ENCODE data around the gene RAB37. TPM values are rescaled to one million over a fixed set of nuclear protein-coding genes. Genes with fewer than 3 reads are reported as not detected.
A peak's percentile ranks its signal among the peaks of the same experiment; 100 is the strongest.

RAB37 gene
- total and polyA plus RNA-seq, 4 donors: 2.5 to 6.9 (median 4.3) TPM

DNA sequence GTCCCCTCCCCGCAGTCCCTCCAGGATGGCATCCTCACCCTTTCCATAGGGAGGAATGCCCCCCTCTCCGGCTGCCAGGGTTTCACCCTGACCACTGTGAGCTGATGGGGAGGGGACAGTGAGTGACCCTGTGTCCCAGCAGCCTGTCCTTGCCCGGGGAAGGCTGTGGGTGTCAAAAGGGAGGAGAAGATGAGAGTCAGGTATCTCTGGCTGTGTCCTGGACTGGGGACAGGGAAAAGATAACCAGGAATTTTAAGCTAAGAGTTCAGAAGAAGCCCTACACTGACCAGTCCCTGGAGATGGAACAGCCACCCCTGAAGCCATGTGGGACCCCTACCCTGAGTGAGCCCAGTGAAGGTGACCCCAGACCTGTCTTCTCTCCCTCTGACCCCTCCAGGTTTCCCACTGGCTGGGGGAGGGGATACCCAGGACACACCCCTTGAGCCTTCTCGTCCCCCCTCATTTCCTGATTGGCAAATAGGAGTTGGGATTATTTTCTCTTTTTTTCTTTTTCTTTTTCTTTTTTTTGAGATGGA is 27.8 kb downstream of the RAB37 start:
- Histone ChIP-seq H3K9me3 (ENCODE audit: control insufficient read depth, insufficient read depth, low read length) (no peaks in the 10 kb centered on the region), H3K36me3 (ENCODE audit: control insufficient read depth, insufficient read depth, low read length) (peaks cover 38% of the 10 kb centered on the region), H3K27me3 (ENCODE audit: control insufficient read depth, insufficient read depth, low read length) (no peaks in the 10 kb centered on the region), H3K27ac (ENCODE audit: low read depth, low read length) (peak overlapping the region; percentile 78), H3K4me3 (ENCODE audit: low read depth, low read length) (no peak overlapping the region), H3K4me1 (ENCODE audit: control insufficient read depth, insufficient read depth, low read length) (peaks cover 89% of the 10 kb centered on the region)
- 17% methylated on average over 1 of the region's 4 CpGs for WGBS (ENCODE audit: insufficient coverage)
- DNase-seq (ENCODE audit: low read depth in 4 of 6, low spot score in 6 of 6): no peak

GRCh38 chr17:74766413-74766812 is 29.4 kb downstream of the RAB37 start:
- H3K27ac ChIP-seq (ENCODE audit: low read depth, low read length): peak overlapping the region; percentile 91
- no peak overlapping the region for H3K4me3 ChIP-seq (ENCODE audit: low read depth, low read length)
- no peaks in the 10 kb centered on the region for H3K9me3 ChIP-seq (ENCODE audit: control insufficient read depth, insufficient read depth, low read length)
- DNase-seq (ENCODE audit: low read depth in 4 of 6, low spot score in 6 of 6): no peak
- peaks cover 54% of the 10 kb centered on the region for H3K36me3 ChIP-seq (ENCODE audit: control insufficient read depth, insufficient read depth, low read length)
- H3K4me1 ChIP-seq (ENCODE audit: control insufficient read depth, insufficient read depth, low read length): peaks cover 78% of the 10 kb centered on the region
- H3K27me3 ChIP-seq (ENCODE audit: control insufficient read depth, insufficient read depth, low read length): no peaks in the 10 kb centered on the region
- no CpG with 5 or more reads among the region's 2 CpGs for WGBS (ENCODE audit: insufficient coverage)

- DNase-seq (ENCODE audit: low read depth in 4 of 6, low spot score in 6 of 6): peak in 4 of 6 donors; percentile 64 to 94 (median 82)
- Histone ChIP-seq H3K4me3 (ENCODE audit: low read depth, low read length) (no peak overlapping the region), H3K4me1 (ENCODE audit: control insufficient read depth, insufficient read depth, low read length) (peaks cover 71% of the 10 kb centered on the region), H3K27ac (ENCODE audit: low read depth, low read length) (peak overlapping the region; percentile 91), H3K9me3 (ENCODE audit: control insufficient read depth, insufficient read depth, low read length) (no peaks in the 10 kb centered on the region), H3K36me3 (ENCODE audit: control insufficient read depth, insufficient read depth, low read length) (peaks cover 58% of the 10 kb centered on the region), H3K27me3 (ENCODE audit: control insufficient read depth, insufficient read depth, low read length) (no peaks in the 10 kb centered on the region)
- WGBS (ENCODE audit: insufficient coverage): 31% methylated on average over 8 of the region's 10 CpGs
Observed at GRCh38 chr17:74767111-74767516, 30.1 kb downstream of the RAB37 start.

- 65% methylated on average over 15 of the region's 17 CpGs for WGBS (ENCODE audit: insufficient coverage)
- Histone ChIP-seq H3K4me3 (ENCODE audit: low read depth, low read length) (no peak overlapping the region), H3K9me3 (ENCODE audit: control insufficient read depth, insufficient read depth, low read length) (no peaks in the 10 kb centered on the region), H3K27me3 (ENCODE audit: control insufficient read depth, insufficient read depth, low read length) (no peaks in the 10 kb centered on the region), H3K27ac (ENCODE audit: low read depth, low read length) (peak overlapping the region; percentile 91), H3K36me3 (ENCODE audit: control insufficient read depth, insufficient read depth, low read length) (peaks cover 69% of the 10 kb centered on the region), H3K4me1 (ENCODE audit: control insufficient read depth, insufficient read depth, low read length) (peaks cover 60% of the 10 kb centered on the region)
- DNase-seq (ENCODE audit: low read depth in 4 of 6, low spot score in 6 of 6): no peak
Observed at GRCh38 chr17:74768069-74768762, 31.2 kb downstream of the RAB37 start.

GRCh38 chr17:74768763-74769114 is 31.7 kb downstream of the RAB37 start:
- peaks cover 55% of the 10 kb centered on the region for H3K4me1 ChIP-seq (ENCODE audit: control insufficient read depth, insufficient read depth, low read length)
- DNase-seq (ENCODE audit: low read depth in 4 of 6, low spot score in 6 of 6): no peak
- no peaks in the 10 kb centered on the region for H3K9me3 ChIP-seq (ENCODE audit: control insufficient read depth, insufficient read depth, low read length)
- H3K36me3 ChIP-seq (ENCODE audit: control insufficient read depth, insufficient read depth, low read length): peaks cover 70% of the 10 kb centered on the region
- H3K27ac ChIP-seq (ENCODE audit: low read depth, low read length): peak overlapping the region; percentile 91
- WGBS (ENCODE audit: insufficient coverage): 75% methylated on average over 7 of the region's 7 CpGs
- H3K27me3 ChIP-seq (ENCODE audit: control insufficient read depth, insufficient read depth, low read length): no peaks in the 10 kb centered on the region
- no peak overlapping the region for H3K4me3 ChIP-seq (ENCODE audit: low read depth, low read length)

- Histone ChIP-seq H3K27me3 (ENCODE audit: control insufficient read depth, insufficient read depth, low read length) (no peaks in the 10 kb centered on the region), H3K4me1 (ENCODE audit: control insufficient read depth, insufficient read depth, low read length) (peaks cover 48% of the 10 kb centered on the region), H3K27ac (ENCODE audit: low read depth, low read length) (no peak overlapping the region), H3K36me3 (ENCODE audit: control insufficient read depth, insufficient read depth, low read length) (peaks cover 70% of the 10 kb centered on the region), H3K9me3 (ENCODE audit: control insufficient read depth, insufficient read depth, low read length) (no peaks in the 10 kb centered on the region), H3K4me3 (ENCODE audit: low read depth, low read length) (no peak overlapping the region)
- 69% methylated on average over 5 of the region's 6 CpGs for WGBS (ENCODE audit: insufficient coverage)
- DNase-seq (ENCODE audit: low read depth in 4 of 6, low spot score in 6 of 6): no peak
Observed at GRCh38 chr17:74769266-74769855, 32.3 kb downstream of the RAB37 start.

- 83% methylated on average over 3 of the region's 5 CpGs for WGBS (ENCODE audit: insufficient coverage)
- Histone ChIP-seq H3K27ac (ENCODE audit: low read depth, low read length) (no peak overlapping the region), H3K4me1 (ENCODE audit: control insufficient read depth, insufficient read depth, low read length) (peaks cover 43% of the 10 kb centered on the region), H3K27me3 (ENCODE audit: control insufficient read depth, insufficient read depth, low read length) (no peaks in the 10 kb centered on the region), H3K4me3 (ENCODE audit: low read depth, low read length) (no peak overlapping the region), H3K36me3 (ENCODE audit: control insufficient read depth, insufficient read depth, low read length) (peaks cover 64% of the 10 kb centered on the region), H3K9me3 (ENCODE audit: control insufficient read depth, insufficient read depth, low read length) (no peaks in the 10 kb centered on the region)
- DNase-seq (ENCODE audit: low read depth in 4 of 6, low spot score in 6 of 6): no peak
Observed at GRCh38 chr17:74769856-74770497, 32.9 kb downstream of the RAB37 start.

- no peaks in the 10 kb centered on the region for H3K9me3 ChIP-seq (ENCODE audit: control insufficient read depth, insufficient read depth, low read length)
- no peak overlapping the region for H3K4me3 ChIP-seq (ENCODE audit: low read depth, low read length)
- H3K4me1 ChIP-seq (ENCODE audit: control insufficient read depth, insufficient read depth, low read length): peaks cover 46% of the 10 kb centered on the region
- no peak overlapping the region for H3K27ac ChIP-seq (ENCODE audit: low read depth, low read length)
- no peaks in the 10 kb centered on the region for H3K27me3 ChIP-seq (ENCODE audit: control insufficient read depth, insufficient read depth, low read length)
- peaks cover 61% of the 10 kb centered on the region for H3K36me3 ChIP-seq (ENCODE audit: control insufficient read depth, insufficient read depth, low read length)
- WGBS (ENCODE audit: insufficient coverage): 60% methylated on average over 16 of the region's 16 CpGs
- DNase-seq (ENCODE audit: low read depth in 4 of 6, low spot score in 6 of 6): peak in 1 of 6 donors; percentile 60
Observed at GRCh38 chr17:74770498-74771318, 33.7 kb downstream of the RAB37 start.

DNA sequence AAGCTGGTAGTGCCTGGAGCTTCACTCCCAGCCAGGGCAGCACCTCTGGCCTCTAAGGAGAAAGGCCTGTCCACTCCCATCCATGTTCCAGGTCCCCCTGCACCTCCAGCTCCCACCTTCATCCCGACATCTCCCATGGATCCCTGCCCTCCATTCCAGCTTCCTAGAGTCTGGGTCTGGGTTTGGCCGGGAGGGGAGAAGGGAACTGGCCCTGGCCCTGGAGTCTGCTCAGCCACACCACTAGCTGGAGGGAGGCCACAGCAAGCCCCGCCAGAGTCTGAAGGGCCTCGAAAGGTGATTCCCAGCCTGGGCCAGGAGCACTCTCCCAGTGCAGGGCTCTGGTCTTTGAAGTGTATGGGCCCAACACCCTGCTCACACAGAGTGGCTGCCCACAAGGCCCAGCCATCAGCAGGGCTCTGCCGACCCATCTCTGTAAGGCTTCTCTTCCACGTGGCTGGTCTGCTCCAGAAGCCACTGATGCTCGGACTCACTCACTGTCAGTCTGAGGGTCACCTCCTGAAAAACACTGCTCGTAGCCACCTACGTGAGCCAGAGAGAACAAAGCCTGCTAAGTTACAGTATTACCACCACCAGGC is 34.4 kb downstream of the RAB37 start:
- DNase-seq (ENCODE audit: low read depth in 4 of 6, low spot score in 6 of 6): no peak
- no peak overlapping the region for H3K27ac ChIP-seq (ENCODE audit: low read depth, low read length)
- H3K27me3 ChIP-seq (ENCODE audit: control insufficient read depth, insufficient read depth, low read length): no peaks in the 10 kb centered on the region
- peaks cover 44% of the 10 kb centered on the region for H3K4me1 ChIP-seq (ENCODE audit: control insufficient read depth, insufficient read depth, low read length)
- 90% methylated on average over 8 of the region's 9 CpGs for WGBS (ENCODE audit: insufficient coverage)
- no peak overlapping the region for H3K4me3 ChIP-seq (ENCODE audit: low read depth, low read length)
- peaks cover 61% of the 10 kb centered on the region for H3K36me3 ChIP-seq (ENCODE audit: control insufficient read depth, insufficient read depth, low read length)
- no peaks in the 10 kb centered on the region for H3K9me3 ChIP-seq (ENCODE audit: control insufficient read depth, insufficient read depth, low read length)
